ENCODE data around the gene RMRP. TPM values are rescaled to one million over a fixed set of nuclear protein-coding genes. Genes with fewer than 3 reads are reported as not detected.

RMRP gene
- total RNA-seq, 1 experiment from 2014 or later = 36,790 TPM

DNA sequence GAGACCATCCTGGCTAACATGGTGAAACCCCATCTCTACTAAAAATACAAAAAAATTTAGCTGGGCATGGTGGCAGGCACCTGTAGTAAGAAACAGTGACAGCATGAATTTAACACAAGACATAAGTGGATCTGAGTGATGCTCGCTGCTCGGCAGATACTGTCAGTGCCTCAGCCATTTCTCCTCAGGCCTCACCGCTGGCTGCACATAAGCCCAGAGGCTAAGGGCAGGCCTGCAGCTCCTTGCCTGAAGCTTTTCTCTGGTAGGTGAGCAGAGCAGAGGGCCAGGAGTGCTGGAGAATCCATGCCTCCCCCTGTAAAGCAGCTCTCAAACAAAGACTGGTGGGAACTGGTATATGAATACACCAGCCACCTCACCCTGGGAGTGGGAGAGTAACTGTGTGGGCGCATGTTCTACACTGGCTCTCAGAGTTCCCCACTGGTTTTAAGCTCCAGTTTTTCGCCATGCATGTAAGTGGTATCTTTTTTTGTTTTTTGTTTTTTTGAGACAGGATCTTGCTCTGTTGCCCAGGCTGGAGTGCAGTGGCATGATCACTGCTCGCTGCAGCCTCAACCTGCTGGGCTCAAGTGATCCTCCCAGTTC, 29.3 kb downstream of the RMRP start:
- no peak for TF ChIP-seq EZH2phosphoT487 (IDR thresholded peaks at IDR 0.05; ENCODE audit: borderline replicate concordance, low read length)
- ChIA-PET POLR2A (ENCODE audit: unreplicated experiment) (no interaction called here), CTCF (interaction anchor here (1.2 kb wide), 1 partner anchor 25 kb away, joined by 4 read pairs; no protein-coding TSS in a partner anchor)
- Histone ChIP-seq H4K20me1 (ENCODE audit: low read length) (no peaks in the 10 kb centered on the region), H3K9me3 (ENCODE audit: low read length) (no peaks in the 10 kb centered on the region), H3K27me3 (ENCODE audit: low read length) (no peaks in the 10 kb centered on the region), H3F3A (ENCODE audit: low read length, unreplicated experiment) (no peaks in the 10 kb centered on the region), H3K79me2 (ENCODE audit: low read length) (no peaks in the 10 kb centered on the region), H3K4me2 (ENCODE audit: low read length) (no peak overlapping the region), H2AFZ (ENCODE audit: low read length) (no peak overlapping the region), H3K36me3 (ENCODE audit: low read depth, low read length) (no peaks in the 10 kb centered on the region), H3K9ac (ENCODE audit: low read length) (no peak overlapping the region), H3K27ac (ENCODE audit: low read length) (no peak overlapping the region), H3K4me3 (ENCODE audit: low read length) (no peak overlapping the region), H3K9me2 (replicated peaks; ENCODE audit: low read length) (no peaks in the 10 kb centered on the region), H3K4me1 (ENCODE audit: insufficient read depth, low read length) (no peaks in the 10 kb centered on the region)
- DNase-seq (no peak), ATAC-seq (no peak)
- intact Hi-C loops (cut with micrococcal nuclease) = no loop called here
- BruUV-seq (replicated peaks) = no TSS peak

DNA sequence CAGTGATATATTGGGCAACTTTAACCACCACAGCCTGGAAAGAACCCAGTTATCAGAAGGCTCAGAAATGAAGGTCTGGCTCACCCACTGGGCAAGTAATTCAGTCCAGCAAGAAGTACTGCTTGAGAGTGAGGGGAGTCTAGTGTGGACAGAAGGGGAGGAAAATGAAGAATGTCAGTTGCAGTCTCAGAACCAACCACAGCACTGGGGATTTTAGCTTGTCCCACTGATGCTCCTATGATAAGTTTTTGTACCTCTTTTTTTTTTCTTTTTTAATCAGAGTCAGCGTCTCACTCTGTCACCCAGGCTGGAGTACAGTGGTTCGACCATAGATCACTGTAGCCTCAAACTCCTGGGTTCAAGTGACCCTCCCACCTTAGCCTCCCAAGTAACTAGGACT, 30.2 kb downstream of the RMRP start:
- no peak for DNase-seq
- ATAC-seq = no peak
- no peaks in the 10 kb centered on the region for H3K9me3 ChIP-seq (ENCODE audit: low read length)
- no peaks in the 10 kb centered on the region for H3F3A ChIP-seq (ENCODE audit: low read length, unreplicated experiment)
- no peak overlapping the region for H3K27ac ChIP-seq (ENCODE audit: low read length)
- TF ChIP-seq, protein P1, sequence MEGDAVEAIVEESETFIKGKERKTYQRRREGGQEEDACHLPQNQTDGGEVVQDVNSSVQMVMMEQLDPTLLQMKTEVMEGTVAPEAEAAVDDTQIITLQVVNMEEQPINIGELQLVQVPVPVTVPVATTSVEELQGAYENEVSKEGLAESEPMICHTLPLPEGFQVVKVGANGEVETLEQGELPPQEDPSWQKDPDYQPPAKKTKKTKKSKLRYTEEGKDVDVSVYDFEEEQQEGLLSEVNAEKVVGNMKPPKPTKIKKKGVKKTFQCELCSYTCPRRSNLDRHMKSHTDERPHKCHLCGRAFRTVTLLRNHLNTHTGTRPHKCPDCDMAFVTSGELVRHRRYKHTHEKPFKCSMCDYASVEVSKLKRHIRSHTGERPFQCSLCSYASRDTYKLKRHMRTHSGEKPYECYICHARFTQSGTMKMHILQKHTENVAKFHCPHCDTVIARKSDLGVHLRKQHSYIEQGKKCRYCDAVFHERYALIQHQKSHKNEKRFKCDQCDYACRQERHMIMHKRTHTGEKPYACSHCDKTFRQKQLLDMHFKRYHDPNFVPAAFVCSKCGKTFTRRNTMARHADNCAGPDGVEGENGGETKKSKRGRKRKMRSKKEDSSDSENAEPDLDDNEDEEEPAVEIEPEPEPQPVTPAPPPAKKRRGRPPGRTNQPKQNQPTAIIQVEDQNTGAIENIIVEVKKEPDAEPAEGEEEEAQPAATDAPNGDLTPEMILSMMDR (conservative IDR thresholded peaks at IDR 0.05; ENCODE audit: low read depth, low read length) = no peak
- TF ChIP-seq EZH2 (IDR thresholded peaks at IDR 0.05; ENCODE audit: low read length, unreplicated experiment) = no peak
- TF ChIP-seq EZH2phosphoT487 (IDR thresholded peaks at IDR 0.05; ENCODE audit: borderline replicate concordance, low read length) = no peak
- CTCF ChIA-PET = no interaction called here
- H3K9me2 ChIP-seq (replicated peaks; ENCODE audit: low read length) = no peaks in the 10 kb centered on the region
- H4K20me1 ChIP-seq (ENCODE audit: low read length) = no peaks in the 10 kb centered on the region
- intact Hi-C loops (cut with micrococcal nuclease) = no loop called here
- no peak overlapping the region for H3K4me3 ChIP-seq (ENCODE audit: low read length)
- no peaks in the 10 kb centered on the region for H3K27me3 ChIP-seq (ENCODE audit: low read length)
- no TSS peak for BruUV-seq (replicated peaks)
- no peaks in the 10 kb centered on the region for H3K36me3 ChIP-seq (ENCODE audit: low read depth, low read length)
- no peaks in the 10 kb centered on the region for H3K79me2 ChIP-seq (ENCODE audit: low read length)
- POLR2A ChIA-PET (ENCODE audit: unreplicated experiment) = no interaction called here
- no peak overlapping the region for H2AFZ ChIP-seq (ENCODE audit: low read length)
- H3K4me2 ChIP-seq (ENCODE audit: low read length) = no peak overlapping the region
- no peak overlapping the region for H3K9ac ChIP-seq (ENCODE audit: low read length)
- no peaks in the 10 kb centered on the region for H3K4me1 ChIP-seq (ENCODE audit: insufficient read depth, low read length)

DNA sequence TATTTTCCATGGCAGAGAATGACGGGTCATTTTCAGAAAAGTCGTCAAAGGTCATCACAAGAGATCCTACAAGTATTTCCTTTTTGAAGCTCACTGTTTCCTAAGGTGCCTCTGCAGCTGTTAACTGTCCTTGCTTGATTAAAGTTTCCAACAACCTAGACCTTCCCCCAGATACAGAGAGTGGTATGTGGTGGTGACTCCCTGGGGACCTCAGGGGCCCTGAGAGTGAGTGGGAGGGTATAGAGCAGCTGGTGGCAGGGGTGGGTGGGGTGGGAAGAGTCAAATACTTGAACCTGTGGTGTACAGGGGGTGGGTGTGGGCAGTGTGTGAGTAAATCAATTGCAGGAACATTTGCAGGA, 38.0 kb downstream of the RMRP start:
- intact Hi-C loops (cut with micrococcal nuclease) = no loop called here
- no peak overlapping the region for H3K27ac ChIP-seq (ENCODE audit: low read length)
- no peaks in the 10 kb centered on the region for H3K27me3 ChIP-seq (ENCODE audit: low read length)
- no peak overlapping the region for H3K4me2 ChIP-seq (ENCODE audit: low read length)
- H2AFZ ChIP-seq (ENCODE audit: low read length) = no peak overlapping the region
- DNase-seq = no peak
- H3K4me3 ChIP-seq (ENCODE audit: low read length) = no peak overlapping the region
- BruUV-seq (replicated peaks) = no TSS peak
- no peak for ATAC-seq
- no peak overlapping the region for H3K9ac ChIP-seq (ENCODE audit: low read length)
- no peaks in the 10 kb centered on the region for H4K20me1 ChIP-seq (ENCODE audit: low read length)
- H3F3A ChIP-seq (ENCODE audit: low read length, unreplicated experiment) = no peaks in the 10 kb centered on the region
- no peaks in the 10 kb centered on the region for H3K4me1 ChIP-seq (ENCODE audit: insufficient read depth, low read length)
- no peaks in the 10 kb centered on the region for H3K9me3 ChIP-seq (ENCODE audit: low read length)
- H3K36me3 ChIP-seq (ENCODE audit: low read depth, low read length) = no peaks in the 10 kb centered on the region
- POLR2A ChIA-PET (ENCODE audit: unreplicated experiment) = interaction anchor here (0.6 kb wide), 1 partner anchor 55 kb away, joined by 4 read pairs; no protein-coding TSS in a partner anchor
- TF ChIP-seq EZH2 (IDR thresholded peaks at IDR 0.05; ENCODE audit: low read length, unreplicated experiment) (no peak), EZH2phosphoT487 (IDR thresholded peaks at IDR 0.05; ENCODE audit: borderline replicate concordance, low read length) (no peak)
- TF ChIP-seq, protein P1 (conservative IDR thresholded peaks at IDR 0.05; ENCODE audit: low read depth, low read length) = no peak
- no peaks in the 10 kb centered on the region for H3K9me2 ChIP-seq (replicated peaks; ENCODE audit: low read length)
- no peaks in the 10 kb centered on the region for H3K79me2 ChIP-seq (ENCODE audit: low read length)
- CTCF ChIA-PET = no interaction called here
